Transverse colon (tissue), 4 donors: ENCODE results near the gene CCDC91. TPM values are rescaled to one million over a fixed set of nuclear protein-coding genes. Genes with fewer than 3 reads are reported as not detected.

Source experiments
- DNase-seq: peaks from one replicate; pipeline ENCODE4 v3.0.0-alpha.2; 2019
- H3K27ac ChIP-seq, 4 donors: fragments of 200-600 bp; sonication (generic); 2 replicates each; pipeline ENCODE4 v1.5.1; 2016 to 2018; ENCODE audit warnings: inconsistent platforms in 4 of 4
- H3K27me3 ChIP-seq: fragments of 200-600 bp; sonication (generic); 2 replicates; pipeline ENCODE4 v1.5.1; 2017; ENCODE audit warnings: inconsistent platforms
- H3K36me3 ChIP-seq, 4 donors: fragments of 200-600 bp; sonication (generic); 2 replicates each; pipeline ENCODE4 v1.5.1; 2017 to 2019; ENCODE audit warnings: inconsistent platforms in 4 of 4
- H3K4me1 ChIP-seq, 4 donors: fragments of 200-600 bp; sonication (generic); 2 replicates each; pipeline ENCODE4 v1.5.1; 2017 to 2020; ENCODE audit warnings: inconsistent platforms in 4 of 4
- H3K4me3 ChIP-seq, 4 donors: fragments of 200-600 bp; sonication (generic); 1 replicate in 1 of 4; 2 replicates in 3 of 4; pipeline versions ENCODE4 v1.5.1 to v1.6.1; 2017 to 2019; ENCODE audit warnings: inconsistent platforms in 4 of 4
- H3K9me3 ChIP-seq, 2 donors: fragments of 200-600 bp; sonication (generic); 2 replicates each; pipeline ENCODE4 v1.5.1; 2017 to 2019; ENCODE audit warnings: inconsistent platforms in 2 of 2
- EP300 ChIP-seq: sonication (generic); formaldehyde crosslinking; IDR thresholded peaks from one replicate; pipeline ENCODE4 v1.6.1; 2017; ENCODE audit warnings: antibody characterized with exemption, low read depth
- POLR2A ChIP-seq: fragments of 450-650 bp; IDR thresholded peaks from one replicate; pipeline ENCODE4 v1.6.1; 2016; ENCODE audit warnings: antibody characterized with exemption, mild to moderate bottlenecking, moderate library complexity
- POLR2AphosphoS5 ChIP-seq, 3 donors: sonication (generic); formaldehyde crosslinking; IDR thresholded peaks; one replicate each; pipeline ENCODE4 v1.6.1; 2016; ENCODE audit warnings: antibody characterized with exemption in 3 of 3
- WGBS, 2 donors: methylation state at CpG; one replicate each; pipeline ENCODE4 v1.1.5; 2018; ENCODE audit warnings: low coverage in 1 of 2; 5-methylcytosine and 5-hydroxymethylcytosine counted together
- in situ Hi-C, 4 donors: fragments of 200-750 bp; cut with MboI; loops; one replicate each; pipeline versions ENCODE4 v1.15.0 to v1.15.1; 2017; ENCODE audit warnings: low sequenced_read_pairs in 3 of 4, low pct_ligation_motif_present in 1 of 4, low pct_unique_long_range_greater_than_20kb in 1 of 4
- intact Hi-C: fragments of 100-400 bp; cut with DNase I; formaldehyde crosslinking; loops from one replicate; pipeline ENCODE4 v1.15.1; 2023; ENCODE audit warnings: low total_unique reads
- total RNA-seq, 4 donors: library from RNA; depleted of rRNA; stranded (reverse); fragments of >200 nt; gene quantifications; one replicate each; pipeline ENCODE4 v1.1.0, GENCODE V29; 2016
- TF ChIP-seq, protein P1 (sequence below), 5 experiments: fragments of 200-600 bp in 3 of 5; fragments of 450-650 bp in 2 of 5; sonication (generic) in 3 of 5; IDR thresholded peaks; 1 replicate in 2 of 5; 2 replicates in 3 of 5; pipeline ENCODE4 v1.5.1; 2016 to 2017; ENCODE audit warnings: antibody characterized with exemption in 5 of 5, inconsistent platforms in 3 of 5, mild to moderate bottlenecking in 2 of 5, moderate library complexity in 1 of 5

The CCDC91 gene
- total RNA-seq, 4 donors from 2014 or later, result 8.4 to 37.8 (median 35.5) TPM

DNA sequence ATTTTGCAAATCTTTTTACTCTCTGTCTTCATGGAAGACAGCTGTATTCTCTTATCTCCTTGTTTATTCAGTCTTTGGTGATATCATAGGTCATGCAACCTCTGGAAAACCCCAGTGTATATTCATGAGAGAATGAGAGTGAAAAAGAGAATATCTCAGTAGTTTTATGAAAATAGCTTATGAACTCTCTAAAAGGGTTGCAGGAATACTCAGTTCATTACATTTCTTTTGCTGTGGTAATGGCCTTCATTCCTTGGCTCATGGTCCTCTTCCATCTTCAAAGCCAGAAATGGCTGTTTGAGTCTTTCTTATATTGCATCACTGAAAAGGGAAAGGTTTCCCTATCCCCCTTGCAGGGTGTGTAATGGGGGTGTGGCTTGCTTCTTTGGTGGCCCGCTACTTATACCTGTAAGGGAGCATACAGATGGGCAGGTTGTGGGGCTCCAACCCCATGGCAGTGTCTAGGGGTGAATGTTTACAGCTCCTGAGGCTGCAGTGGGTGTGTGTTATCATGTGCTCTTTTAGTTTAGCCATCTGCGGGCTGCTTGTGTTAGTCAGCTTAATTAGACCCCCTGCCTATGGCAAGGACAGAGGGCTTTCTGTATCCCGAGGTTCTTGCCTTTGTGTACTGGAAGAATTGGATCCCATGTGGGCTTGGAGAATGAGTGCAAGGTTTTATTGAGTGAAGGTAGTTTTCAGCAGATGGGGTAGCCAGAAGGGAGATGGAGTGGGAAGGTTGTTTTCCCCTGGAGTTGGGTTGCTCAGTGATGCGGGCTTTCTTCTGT lies 150.2 kb downstream of the CCDC91 start:
- no peaks in the 10 kb centered on the region for H3K9me3 ChIP-seq
- TF ChIP-seq EP300, result no peak
- TF ChIP-seq POLR2A, result no peak
- no peak for TF ChIP-seq POLR2AphosphoS5 (IDR thresholded peaks at IDR 0.05)
- TF ChIP-seq, protein P1, sequence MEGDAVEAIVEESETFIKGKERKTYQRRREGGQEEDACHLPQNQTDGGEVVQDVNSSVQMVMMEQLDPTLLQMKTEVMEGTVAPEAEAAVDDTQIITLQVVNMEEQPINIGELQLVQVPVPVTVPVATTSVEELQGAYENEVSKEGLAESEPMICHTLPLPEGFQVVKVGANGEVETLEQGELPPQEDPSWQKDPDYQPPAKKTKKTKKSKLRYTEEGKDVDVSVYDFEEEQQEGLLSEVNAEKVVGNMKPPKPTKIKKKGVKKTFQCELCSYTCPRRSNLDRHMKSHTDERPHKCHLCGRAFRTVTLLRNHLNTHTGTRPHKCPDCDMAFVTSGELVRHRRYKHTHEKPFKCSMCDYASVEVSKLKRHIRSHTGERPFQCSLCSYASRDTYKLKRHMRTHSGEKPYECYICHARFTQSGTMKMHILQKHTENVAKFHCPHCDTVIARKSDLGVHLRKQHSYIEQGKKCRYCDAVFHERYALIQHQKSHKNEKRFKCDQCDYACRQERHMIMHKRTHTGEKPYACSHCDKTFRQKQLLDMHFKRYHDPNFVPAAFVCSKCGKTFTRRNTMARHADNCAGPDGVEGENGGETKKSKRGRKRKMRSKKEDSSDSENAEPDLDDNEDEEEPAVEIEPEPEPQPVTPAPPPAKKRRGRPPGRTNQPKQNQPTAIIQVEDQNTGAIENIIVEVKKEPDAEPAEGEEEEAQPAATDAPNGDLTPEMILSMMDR (IDR thresholded peaks at IDR 0.05), result no peak
- no peaks in the 10 kb centered on the region for H3K4me1 ChIP-seq
- H3K27ac ChIP-seq, result no peak overlapping the region
- no peaks in the 10 kb centered on the region for H3K36me3 ChIP-seq
- DNase-seq, result no peak
- intact Hi-C loops (no loop called here), in situ Hi-C loops (no loop called here)
- 80 to 100% methylated on average over 1 to 4 of the region's 4 CpGs for WGBS, 2 donors
- H3K4me3 ChIP-seq, result no peak overlapping the region
- H3K27me3 ChIP-seq, result no peaks in the 10 kb centered on the region

DNA sequence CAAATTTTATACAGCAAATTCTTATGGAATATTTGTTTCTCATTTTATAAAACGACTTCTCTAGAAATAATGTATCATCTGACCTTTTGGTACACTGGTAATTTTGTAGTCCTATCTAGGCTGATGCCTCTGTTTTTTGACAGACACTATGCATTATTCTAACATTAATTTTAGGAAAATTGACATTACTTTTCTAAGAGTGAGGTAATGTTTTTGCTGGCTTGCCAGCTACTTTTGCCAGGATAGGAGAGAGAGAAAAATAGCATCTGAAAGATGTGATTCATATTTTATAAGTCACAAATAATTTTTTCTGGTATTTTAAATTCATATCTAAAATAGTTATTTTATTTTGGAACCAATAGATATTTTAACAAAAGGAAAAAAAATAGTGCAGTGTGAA lies 153.5 kb downstream of the CCDC91 start:
- Histone ChIP-seq H3K27me3 (no peaks in the 10 kb centered on the region), H3K4me3 (no peak overlapping the region), H3K27ac (no peak overlapping the region), H3K36me3 (no peaks in the 10 kb centered on the region), H3K9me3 (no peaks in the 10 kb centered on the region), H3K4me1 (no peaks in the 10 kb centered on the region)
- TF ChIP-seq, protein P1 (IDR thresholded peaks at IDR 0.05), result no peak
- TF ChIP-seq POLR2A, result no peak
- no peak for TF ChIP-seq POLR2AphosphoS5 (IDR thresholded peaks at IDR 0.05)
- no peak for TF ChIP-seq EP300
- DNase-seq, result no peak
- WGBS, 2 donors, result 76 to 83% methylated on average over 1 of the region's 1 CpG
- intact Hi-C loops (no loop called here), in situ Hi-C loops (no loop called here)

DNA sequence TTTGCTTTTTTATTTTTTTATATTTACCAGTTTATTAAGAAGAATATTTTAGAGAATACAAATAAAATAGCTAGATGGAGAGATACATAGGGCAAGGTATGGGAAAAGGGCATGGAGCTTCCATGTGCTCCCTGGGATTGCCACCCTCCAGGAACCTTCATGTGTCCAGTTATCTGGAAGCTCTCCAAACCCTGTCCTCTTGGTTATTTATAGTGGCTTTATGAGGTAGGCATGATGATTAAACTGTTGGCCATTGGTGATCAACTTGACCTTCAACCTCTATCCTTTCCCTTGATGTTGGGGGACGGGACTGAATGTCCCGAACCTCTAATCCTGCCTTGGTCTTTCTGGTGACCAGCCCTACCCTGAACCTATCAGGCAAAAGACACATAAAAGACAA lies 156.3 kb downstream of the CCDC91 start:
- Histone ChIP-seq H3K27ac (no peak overlapping the region), H3K36me3 (no peaks in the 10 kb centered on the region), H3K9me3 (no peaks in the 10 kb centered on the region), H3K27me3 (no peaks in the 10 kb centered on the region), H3K4me1 (no peaks in the 10 kb centered on the region), H3K4me3 (no peak overlapping the region)
- TF ChIP-seq, protein P1 (IDR thresholded peaks at IDR 0.05), result no peak
- TF ChIP-seq POLR2AphosphoS5 (IDR thresholded peaks at IDR 0.05) (no peak), POLR2A (no peak)
- intact Hi-C loops (no loop called here), in situ Hi-C loops (no loop called here)
- 98 to 100% methylated on average over 1 to 2 of the region's 2 CpGs for WGBS, 2 donors
- no peak for DNase-seq

DNA sequence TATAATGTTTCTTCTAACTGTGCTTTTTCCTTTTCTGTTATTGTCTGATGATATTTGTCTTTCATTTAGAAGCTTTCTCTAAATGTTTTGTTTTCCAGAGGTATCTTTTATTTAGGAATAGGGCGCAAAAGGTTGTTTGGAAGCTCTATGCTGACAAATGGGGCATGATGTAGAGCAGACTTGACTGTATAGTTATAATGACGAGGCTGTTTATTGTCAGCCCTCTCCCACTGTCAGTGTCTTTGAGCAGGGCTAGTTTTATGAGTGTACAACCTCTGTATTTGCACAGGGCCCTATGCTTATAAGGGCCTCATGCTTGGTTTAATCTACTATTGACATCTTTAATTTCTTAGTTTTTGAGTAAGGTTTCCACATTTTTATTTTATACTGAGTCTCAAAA lies 158.9 kb downstream of the CCDC91 start:
- peak in 1 of 3 donors; percentile 66 for TF ChIP-seq POLR2AphosphoS5 (IDR thresholded peaks at IDR 0.05)
- TF ChIP-seq, protein P1 (IDR thresholded peaks at IDR 0.05), result no peak
- no peak for TF ChIP-seq POLR2A
- TF ChIP-seq EP300, result no peak
- H3K27me3 ChIP-seq, result no peaks in the 10 kb centered on the region
- H3K4me3 ChIP-seq, result no peak overlapping the region
- no peak for DNase-seq
- WGBS, 2 donors, result 90 to 92% methylated on average over 2 of the region's 2 CpGs
- no peaks in the 10 kb centered on the region for H3K36me3 ChIP-seq
- in situ Hi-C loops (no loop called here), intact Hi-C loops (no loop called here)
- no peaks in the 10 kb centered on the region for H3K4me1 ChIP-seq
- H3K27ac ChIP-seq, result no peak overlapping the region
- peaks cover 0 to 7% of the 10 kb centered on the region in 2 donors for H3K9me3 ChIP-seq
